ENCODE results near the gene KLHL14.
"Not testable (repeated sequence)": the region's sequence is repeated elsewhere in the genome, so short reads cannot be mapped to it uniquely, and the experiment has no call there.

KLHL14 gene

GRCh38 chr18:32637659-32638058, 135.2 kb downstream of the KLHL14 start:
- not testable (repeated sequence) for DNase-seq (ENCODE audit: low spot score)

- no peak for DNase-seq (ENCODE audit: low spot score)
Observed at GRCh38 chr18:32637226-32637625, 135.6 kb downstream of the KLHL14 start.

- no peak for DNase-seq (ENCODE audit: low spot score)
Observed at GRCh38 chr18:32634876-32635431, 137.9 kb downstream of the KLHL14 start.

- no peak for DNase-seq (ENCODE audit: low spot score)
Observed at GRCh38 chr18:32629981-32630700, 142.7 kb downstream of the KLHL14 start.

- no peak for DNase-seq (ENCODE audit: low spot score)
Observed at GRCh38 chr18:32629292-32629691, 143.5 kb downstream of the KLHL14 start.

GRCh38 chr18:32624182-32624723, 148.6 kb downstream of the KLHL14 start:
- DNase-seq (ENCODE audit: low spot score): no peak

GRCh38 chr18:32623563-32623962, 149.3 kb downstream of the KLHL14 start:
- DNase-seq (ENCODE audit: low spot score): no peak
